Islet precursor cell (in vitro differentiated cells): Measurements from ENCODE around the gene CTNNA1.

Experiments
- DNase-seq: peaks from one replicate; pipeline ENCODE4 v3.0.0-alpha.2; 2018

CTNNA1 gene

DNA sequence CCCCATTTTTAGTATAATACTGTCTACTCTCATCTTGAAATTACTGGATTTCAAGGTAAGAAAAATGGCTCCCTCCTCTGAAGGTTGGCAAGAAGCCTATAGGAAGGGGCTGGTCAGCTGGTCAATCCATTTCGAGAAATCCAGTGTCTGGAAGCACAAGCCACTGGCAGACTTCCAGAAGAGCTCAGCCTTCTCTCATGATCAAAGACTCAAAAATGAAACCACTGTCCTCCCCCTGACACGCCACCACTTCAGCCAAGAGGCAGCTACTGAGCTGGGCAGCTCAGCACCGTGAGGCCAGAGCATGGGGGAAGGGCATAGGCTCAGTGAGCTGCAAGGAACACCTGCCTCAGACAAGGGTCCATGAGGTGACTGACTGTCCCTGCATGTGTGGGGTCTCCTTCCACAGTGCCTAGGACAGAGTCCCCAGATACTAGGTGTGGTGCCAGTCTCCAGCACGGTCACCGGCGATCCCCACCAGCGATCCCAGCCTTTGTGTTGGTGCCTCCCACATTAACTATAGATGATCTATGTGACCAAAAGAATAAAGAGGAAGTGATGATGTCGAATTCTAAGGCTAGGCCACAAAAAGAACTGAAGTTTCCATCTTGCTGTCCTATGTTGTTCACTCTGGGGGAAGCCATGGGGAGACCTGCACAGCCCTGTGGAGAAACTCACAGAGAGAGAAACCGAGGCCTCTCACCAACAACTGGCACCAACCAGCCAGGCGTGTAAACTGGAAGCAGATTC, 222.0 kb downstream of the CTNNA1 start:
- peak; percentile 47 for DNase-seq

DNA sequence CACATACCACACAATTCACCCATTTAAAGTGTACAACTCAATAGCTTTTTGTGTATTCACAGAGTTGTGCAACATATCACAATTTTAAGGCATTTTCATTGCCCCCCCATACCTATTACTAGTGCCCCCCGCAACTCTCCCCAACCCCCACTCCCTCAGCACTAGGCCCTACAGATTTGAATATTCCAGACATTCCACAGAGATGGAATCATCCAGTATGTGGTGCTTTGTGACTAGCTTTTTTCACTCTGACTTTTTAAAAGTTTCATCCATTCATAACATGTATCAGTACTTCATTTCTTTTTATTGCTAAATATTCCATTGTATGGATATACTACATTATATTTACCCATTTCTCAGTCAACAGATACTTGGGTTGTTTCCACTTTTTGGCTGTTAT, 224.9 kb downstream of the CTNNA1 start:
- DNase-seq, result peak; percentile 23

GRCh38 chr5:138978581-138978980, 225.4 kb downstream of the CTNNA1 start:
- no peak for DNase-seq

GRCh38 chr5:138979684-138980280, 226.6 kb downstream of the CTNNA1 start:
- DNase-seq, result peak; percentile 17

- DNase-seq, result peak; percentile 27
Observed at GRCh38 chr5:138980441-138980840, 227.2 kb downstream of the CTNNA1 start.

GRCh38 chr5:138981131-138981530, 227.9 kb downstream of the CTNNA1 start:
- DNase-seq, result peak; percentile 71

GRCh38 chr5:138981586-138981985, 228.4 kb downstream of the CTNNA1 start:
- DNase-seq, result peak; percentile 35

DNA sequence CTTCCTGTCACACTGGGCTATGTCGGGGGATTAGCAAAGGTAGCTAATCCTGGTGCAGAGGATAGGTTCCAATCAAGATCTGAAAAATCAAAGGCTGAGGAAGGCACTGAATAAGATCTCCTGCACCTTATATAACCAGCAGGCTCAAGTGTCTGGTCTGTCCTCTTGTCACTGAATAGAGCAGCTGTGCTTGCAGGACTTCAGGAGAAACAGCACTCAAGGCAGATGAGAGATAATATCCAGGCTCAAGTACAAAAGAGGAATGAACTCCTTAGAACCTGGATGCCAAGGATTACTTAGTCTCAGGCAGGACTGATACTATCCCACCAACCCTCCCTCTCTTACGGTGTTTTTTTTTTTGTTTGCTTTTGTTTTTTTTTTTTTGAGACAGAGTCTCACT, 230.8 kb downstream of the CTNNA1 start:
- no peak for DNase-seq
